HT1080 (cell line): ENCODE results near the gene FBXW10. TPM values are rescaled to one million over a fixed set of nuclear protein-coding genes. Genes with fewer than 3 reads are reported as not detected.
"Not testable (repeated sequence)": the region's sequence is repeated elsewhere in the genome, so short reads cannot be mapped to it uniquely, and the experiment has no call there.

Experiments
- DNase-seq: peaks from one replicate; pipeline ENCODE4 v3.0.0-alpha.2; 2015; ENCODE audit warnings: low read depth
- total RNA-seq: library from RNA; depleted of rRNA; stranded (reverse); fragments of >200 nt; shearing (Covaris generic); gene quantifications from 2 replicates; pipeline ENCODE4 v1.2.3, GENCODE V29; 2014

Gene FBXW10
- total RNA-seq, 1 experiment from 2014 or later = not detected

- DNase-seq = not testable (repeated sequence)
These were observed 10.1 kb downstream of the FBXW10 start for GRCh38 chr17:18753829-18754409.

GRCh38 chr17:18755969-18756368 lies 12.1 kb downstream of the FBXW10 start:
- DNase-seq = not testable (repeated sequence)

DNA sequence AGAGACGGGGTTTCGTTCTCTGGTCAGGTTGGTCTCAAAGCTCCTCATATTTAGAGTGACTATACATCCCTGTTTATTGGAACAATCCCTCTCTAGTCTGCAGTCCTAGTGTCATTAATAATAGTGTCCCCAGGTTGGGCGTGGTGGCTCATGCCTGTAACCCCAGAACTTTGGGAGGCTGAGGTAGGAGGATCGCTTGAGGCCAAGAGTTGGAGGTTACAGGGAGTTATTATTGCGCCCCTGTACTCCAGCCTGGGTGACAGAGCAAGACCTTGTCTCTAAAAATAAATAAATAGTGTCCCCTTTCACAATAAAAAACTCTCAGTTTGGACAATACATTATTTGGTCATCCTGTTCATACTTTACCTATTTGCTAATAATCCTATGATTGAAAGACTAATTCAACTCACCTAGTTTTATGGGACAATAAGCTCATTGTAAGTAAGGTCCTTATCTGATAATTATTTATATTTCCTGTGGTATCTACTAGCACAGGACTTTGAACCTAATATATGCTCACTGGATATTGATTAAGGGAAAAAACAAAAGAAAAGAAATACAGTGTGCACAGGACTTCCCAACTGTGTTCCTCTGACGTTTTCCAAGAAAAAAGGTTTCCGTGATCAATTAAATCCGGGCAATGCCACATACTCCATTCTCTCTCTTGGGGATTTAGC lies 13.7 kb downstream of the FBXW10 start:
- not testable (repeated sequence) for DNase-seq

GRCh38 chr17:18758344-18758743 lies 14.5 kb downstream of the FBXW10 start:
- DNase-seq = not testable (repeated sequence)

- DNase-seq = not testable (repeated sequence)
These were observed 16.4 kb downstream of the FBXW10 start for GRCh38 chr17:18760221-18760620.

GRCh38 chr17:18770572-18770971 lies 26.7 kb downstream of the FBXW10 start:
- DNase-seq = not testable (repeated sequence)

DNA sequence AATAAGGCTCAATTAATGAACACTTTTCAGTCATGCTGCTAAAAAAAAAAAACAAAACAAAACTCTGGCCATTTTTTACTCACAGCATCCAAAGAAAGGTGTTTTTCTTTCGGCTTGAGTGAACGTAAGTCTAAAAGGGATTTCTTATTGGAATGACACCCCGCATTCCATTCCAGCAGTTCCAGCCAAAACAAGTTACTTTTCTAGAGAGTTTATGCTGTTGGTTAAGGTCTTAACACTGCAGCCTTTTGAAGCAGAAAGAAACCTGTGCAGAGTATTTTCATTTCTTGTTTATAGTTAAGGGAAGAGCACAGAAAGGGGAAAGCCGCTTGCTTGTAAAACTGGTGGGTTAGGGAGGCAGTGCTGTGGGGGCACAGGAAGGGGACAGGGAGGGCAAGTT lies 27.2 kb downstream of the FBXW10 start:
- DNase-seq = not testable (repeated sequence)

GRCh38 chr17:18772471-18772870 lies 28.6 kb downstream of the FBXW10 start:
- no peak for DNase-seq

DNA sequence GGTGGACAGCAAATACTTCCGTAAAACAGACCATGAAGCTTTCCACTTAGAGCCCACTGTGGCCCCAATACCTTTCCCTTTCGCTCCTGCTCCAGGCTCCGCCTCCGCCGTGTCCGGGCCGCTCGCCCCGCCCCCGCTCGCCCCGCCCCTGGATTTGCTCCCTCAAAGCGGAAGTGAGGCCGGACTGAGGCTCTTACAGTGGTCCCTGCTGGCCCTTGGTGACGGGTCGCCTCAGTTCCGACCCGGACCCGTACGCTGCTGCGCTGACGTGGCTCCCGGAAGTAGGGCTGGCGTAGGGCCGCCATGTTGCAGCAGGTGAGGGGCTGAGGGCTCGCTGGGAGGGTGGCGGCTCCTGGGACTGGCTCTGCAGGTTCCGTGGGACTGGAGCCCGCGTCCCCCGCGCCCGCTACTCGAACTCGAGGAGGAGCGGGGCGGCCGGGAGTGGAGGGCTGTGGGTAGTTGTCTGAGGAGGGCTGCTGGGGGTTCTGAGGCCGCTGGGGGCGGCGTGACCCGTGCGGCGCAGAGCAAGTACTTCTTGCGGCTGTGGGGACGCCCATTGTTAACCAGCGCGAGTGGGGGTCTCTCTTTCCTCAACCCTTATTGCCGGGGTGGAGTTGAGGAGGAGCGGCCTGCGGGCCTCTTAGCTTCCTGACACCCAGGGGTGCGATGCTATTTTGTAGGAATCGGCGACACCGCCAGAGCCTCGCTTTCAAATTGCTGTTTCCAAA lies 37.3 kb downstream of the FBXW10 start, which contains the start of gene TVP23B:
Gene TVP23B (plus strand): TSS at position 193 of the 728 bp plus-strand sequence. CDS start 111 bp downstream, at position 304.
- DNase-seq = peak; percentile 92

DNA sequence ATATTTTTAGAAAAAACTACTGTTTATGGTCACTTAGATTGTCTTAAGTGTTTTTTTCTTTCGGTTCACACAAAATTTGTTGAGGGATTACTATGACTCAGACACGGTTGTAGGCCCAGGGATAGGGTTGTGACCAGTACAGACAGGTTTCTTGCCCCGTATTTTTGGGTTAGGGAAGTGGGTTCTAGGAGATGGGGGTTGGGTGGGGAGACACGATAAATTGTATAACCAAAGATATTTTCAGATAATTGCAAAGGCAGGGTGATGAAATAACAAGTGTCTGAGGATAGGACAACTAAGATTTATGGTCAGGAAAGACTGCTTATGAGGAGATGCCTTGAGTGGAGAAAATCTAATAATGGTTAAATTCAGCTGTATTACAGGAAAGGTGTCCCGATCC lies 38.0 kb downstream of the FBXW10 start:
- DNase-seq = not testable (repeated sequence)

GRCh38 chr17:18785933-18786332 lies 42.1 kb downstream of the FBXW10 start:
- not testable (repeated sequence) for DNase-seq

GRCh38 chr17:18786890-18787289 lies 43.0 kb downstream of the FBXW10 start:
- DNase-seq = not testable (repeated sequence)

DNA sequence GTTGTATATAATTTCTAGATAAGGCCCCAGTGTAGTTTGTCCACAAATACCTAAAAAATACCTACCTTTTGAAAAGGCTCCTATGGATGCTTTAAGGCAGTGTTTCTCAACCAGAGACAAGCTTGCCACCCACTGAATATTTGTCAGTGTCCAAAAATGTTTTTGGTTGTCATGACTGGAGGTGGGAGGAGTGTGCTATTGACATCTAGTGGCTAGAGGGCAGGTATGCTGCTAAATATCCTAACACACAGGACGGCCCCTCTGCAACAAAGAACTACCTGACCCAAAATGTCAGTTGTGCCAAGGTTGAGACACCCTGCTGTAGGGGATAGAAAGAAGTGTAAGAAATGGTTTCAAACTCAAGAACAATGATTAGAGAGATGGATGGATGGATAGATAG lies 47.5 kb downstream of the FBXW10 start:
- not testable (repeated sequence) for DNase-seq

GRCh38 chr17:18794841-18795240 lies 51.0 kb downstream of the FBXW10 start:
- DNase-seq = peak; percentile 16

DNA sequence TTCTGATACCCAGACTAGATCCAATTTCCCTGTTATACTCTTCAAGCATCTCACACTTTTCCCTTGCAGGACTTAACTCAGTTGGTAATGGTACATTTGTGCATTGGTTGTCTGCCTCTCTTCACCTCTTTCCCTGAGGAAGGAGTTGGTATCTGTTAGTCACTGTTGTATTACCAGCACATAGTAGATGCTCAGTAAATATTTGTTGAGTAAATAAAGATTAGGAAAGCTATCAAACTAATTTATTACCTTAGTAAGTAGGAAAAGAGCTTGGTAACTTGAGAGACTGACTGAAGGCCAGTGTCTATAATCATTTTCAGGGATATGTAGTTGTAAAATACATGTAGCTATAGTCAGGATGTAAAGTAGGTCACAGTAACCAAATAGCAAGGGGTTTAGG lies 53.0 kb downstream of the FBXW10 start:
- DNase-seq = not testable (repeated sequence)

DNA sequence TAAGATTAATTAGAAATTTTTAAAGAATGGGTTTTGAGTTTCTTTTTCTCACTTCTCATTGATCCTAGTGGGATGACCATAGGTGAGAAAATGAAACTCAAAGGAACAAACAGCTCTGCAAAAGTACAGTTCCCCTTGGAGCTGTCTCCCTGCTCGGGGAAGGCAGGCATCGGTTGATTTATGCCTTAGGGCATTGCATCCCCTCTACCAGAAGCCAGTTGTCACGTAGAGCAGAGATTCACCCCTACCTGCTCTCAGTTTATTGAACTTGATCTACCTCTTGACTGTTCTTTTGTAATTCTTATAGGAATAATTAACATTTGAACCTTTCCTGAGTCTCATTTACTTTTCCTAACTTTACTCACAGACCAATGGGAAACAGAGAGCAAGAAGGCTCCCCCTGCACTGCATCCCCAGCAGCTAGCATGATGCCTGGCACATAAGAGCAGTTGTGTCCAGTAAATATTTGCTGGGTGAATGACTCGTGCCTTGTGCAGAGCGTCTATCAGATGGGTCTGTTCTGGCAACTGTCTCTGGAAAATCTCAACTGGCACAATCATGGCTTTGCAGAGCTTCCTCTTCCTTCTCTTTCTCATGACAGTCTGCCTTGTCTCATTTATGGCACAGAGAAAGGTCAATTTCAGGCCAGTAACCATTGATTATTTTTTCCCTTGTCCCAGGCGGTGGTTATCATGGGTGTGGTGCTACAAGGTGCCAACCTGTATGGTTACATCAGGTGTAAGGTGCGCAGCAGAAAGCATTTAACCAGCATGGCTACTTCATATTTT lies 59.8 kb downstream of the FBXW10 start:
- not testable (repeated sequence) for DNase-seq

- not testable (repeated sequence) for DNase-seq
These were observed 72.1 kb downstream of the FBXW10 start for GRCh38 chr17:18815924-18816323.

DNA sequence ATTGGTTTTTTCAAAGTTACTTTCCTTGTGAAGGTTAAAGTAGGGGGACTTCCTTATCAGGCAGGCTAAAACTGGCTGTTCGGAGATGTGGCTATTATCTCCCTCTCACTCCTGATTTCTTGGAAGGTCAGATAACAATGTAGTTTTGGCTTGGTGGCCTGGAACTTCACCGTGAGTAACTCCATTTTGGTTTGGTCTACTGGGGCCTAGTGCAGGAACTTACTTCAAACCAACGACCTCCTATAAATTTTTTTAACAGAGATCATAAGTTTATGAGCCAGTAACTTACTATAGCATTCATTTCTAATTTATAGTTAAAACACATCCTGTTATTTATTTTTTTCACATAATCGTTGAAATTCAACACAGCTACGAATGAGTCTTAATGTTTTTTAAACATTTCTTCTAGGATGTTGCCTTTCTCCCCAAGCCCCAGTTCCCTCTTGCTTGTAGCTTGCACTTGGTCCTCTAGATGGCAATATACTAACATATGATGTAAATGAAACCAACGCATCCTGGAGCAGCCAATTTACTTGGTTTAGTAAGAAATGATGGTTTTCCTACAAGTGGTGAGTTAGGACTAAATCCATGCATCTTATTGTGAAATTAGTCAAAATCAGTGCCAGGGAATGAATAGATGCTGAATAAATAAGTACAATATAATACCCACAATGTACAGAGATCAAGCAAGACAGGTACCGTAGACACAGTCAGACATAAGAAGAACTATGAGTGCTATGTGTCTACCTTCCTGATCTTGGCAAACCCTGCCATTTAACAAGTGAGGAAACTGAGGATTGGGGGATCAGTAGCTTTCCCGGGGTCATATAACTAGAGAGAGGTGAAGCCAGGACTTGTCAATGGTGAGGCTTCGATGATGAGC lies 72.9 kb downstream of the FBXW10 start:
- DNase-seq = peak; percentile 53

- DNase-seq = peak; percentile 12
These were observed 77.6 kb downstream of the FBXW10 start for GRCh38 chr17:18821430-18821829.

DNA sequence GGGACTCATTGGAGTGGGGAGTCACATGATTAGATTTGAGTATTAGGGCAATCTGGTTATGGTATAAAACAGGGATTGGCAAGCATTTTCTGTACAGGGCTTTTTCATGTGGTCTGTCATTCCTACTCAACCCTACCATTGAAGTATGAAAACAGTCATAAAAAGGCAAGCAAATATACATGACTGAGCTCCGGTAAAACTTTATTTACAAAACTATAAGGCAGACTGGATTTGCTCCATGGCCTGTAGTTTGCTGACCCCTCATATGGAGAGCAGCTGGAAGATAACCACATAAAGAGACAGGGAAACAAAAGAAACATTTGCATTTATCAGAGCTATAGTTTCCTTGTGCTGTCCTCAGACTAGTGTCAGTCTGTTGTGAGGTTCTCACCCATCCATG lies 83.8 kb downstream of the FBXW10 start:
- DNase-seq = not testable (repeated sequence)
